Measurements from ENCODE around the gene WNT10A.
"Not testable (repeated sequence)": the region's sequence is repeated elsewhere in the genome, so short reads cannot be mapped to it uniquely, and the experiment has no call there.

WNT10A gene

GRCh38 chr2:218895326-218895725 lies 14.7 kb downstream of the WNT10A start:
- no peak for DNase-seq

DNA sequence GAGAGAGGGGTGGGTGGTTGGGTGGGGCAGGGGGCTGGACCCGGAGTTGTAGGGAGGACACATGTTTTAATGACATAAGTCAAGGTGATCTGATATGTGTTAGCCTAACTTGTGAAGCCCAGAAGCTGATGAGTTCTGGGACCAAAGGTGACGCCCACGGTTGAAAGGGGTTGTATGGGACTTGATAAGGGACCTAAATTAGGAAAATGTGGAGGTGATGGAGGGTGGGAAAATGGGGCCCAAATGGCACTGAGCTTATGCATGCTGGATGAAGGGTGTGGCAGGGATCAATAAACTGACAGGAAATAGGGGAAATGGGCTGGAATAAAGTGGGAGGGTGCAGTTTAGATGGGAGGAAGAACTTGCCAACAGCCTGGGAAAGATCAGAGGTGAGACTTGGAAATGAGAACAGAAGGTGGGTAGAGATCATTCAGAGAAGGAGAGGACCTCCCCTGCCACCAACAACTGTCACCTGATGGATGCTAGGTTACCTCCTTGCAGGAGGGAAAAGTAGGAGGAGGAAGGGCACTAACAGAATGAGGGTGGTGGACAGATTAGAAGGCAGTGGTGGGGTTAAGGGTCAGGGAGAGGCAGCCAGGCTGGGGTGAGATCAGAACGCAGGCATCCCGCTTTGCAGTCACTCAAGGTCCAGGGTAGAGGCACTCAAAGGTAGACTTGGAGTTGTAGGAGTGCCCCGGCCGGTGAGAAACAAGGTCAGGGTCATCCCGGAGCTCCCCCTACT lies 15.3 kb downstream of the WNT10A start:
- DNase-seq: no peak

DNA sequence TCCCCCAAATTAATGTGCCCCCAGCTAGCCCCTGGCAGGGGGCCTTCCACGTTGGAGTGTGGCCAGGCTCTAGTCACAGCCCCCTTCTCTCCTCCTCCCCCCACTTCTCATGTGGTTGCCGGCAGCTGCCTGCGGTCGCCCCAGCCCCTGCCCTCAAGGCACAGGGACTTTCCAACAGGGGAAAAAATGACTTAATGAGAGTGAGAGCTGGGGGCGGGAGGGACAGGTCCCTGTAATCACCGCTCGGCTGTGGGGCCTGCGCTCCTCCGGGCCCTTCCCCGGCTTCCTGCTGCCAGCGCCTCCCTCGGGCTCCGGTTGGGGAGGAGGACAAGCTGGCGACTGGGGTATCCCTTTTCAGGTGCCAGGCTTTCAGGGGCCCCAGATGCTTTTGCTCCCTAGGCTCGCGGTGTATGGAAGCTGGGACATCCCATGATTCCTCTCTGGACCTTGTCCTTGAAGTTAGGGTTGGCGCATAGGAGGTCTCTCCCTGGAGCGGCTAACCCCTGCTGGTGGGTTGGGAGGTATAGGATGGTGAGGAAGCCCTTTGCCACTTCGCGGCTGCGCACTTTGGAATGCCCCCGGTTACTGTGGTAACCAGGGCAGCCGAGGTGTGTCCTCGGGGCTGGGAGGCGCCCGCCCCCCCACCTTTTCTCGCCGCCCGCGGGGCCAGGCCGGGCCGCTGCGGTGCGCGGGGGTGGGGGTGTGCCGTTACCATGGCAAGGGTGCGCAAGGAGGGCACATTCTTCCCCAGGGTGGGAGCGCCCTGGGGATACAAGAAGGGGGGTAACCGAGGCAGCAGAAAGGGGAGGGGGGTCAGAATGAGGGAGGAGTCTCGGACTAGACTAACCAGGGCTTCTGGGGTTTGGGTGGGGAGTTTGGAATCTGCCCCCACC lies 16.1 kb downstream of the WNT10A start:
- DNase-seq: peak; percentile 53 to 74 (median 64)

DNA sequence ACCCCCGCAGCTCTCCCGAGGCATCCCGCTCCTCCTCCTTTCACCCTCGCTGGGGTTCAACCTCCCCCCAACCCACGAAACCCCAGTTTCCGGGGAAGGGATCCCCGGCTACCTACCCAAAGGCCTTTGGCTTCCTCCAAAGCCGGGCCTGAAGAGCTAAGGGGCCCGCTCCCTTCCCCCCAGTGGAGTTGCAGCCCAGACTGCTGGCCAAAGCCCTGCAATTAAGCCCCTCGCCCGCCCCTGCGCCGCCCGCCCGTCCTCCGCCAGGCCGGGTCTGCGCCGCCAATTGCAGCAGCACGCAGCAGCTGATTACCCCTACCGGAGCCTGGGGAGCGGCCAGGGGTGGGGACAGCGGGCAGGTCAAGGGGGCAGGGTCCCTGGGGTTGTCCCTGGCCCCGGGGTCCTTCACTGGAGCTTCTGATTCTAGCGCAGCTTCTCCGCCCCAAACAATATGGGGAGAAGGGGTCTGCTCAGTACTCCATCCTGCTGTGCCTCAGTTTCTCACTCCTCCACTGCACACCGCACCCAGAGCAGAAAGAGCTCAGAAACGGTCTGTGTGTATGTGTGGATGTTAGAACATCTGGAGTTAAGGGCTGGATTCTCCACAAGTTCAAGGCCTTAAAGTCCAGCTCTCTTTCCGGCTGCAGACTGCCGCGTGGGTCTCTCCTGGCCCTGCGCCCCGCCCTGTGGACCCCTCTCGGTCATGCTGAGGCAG lies 16.9 kb downstream of the WNT10A start:
- DNase-seq: no peak

DNA sequence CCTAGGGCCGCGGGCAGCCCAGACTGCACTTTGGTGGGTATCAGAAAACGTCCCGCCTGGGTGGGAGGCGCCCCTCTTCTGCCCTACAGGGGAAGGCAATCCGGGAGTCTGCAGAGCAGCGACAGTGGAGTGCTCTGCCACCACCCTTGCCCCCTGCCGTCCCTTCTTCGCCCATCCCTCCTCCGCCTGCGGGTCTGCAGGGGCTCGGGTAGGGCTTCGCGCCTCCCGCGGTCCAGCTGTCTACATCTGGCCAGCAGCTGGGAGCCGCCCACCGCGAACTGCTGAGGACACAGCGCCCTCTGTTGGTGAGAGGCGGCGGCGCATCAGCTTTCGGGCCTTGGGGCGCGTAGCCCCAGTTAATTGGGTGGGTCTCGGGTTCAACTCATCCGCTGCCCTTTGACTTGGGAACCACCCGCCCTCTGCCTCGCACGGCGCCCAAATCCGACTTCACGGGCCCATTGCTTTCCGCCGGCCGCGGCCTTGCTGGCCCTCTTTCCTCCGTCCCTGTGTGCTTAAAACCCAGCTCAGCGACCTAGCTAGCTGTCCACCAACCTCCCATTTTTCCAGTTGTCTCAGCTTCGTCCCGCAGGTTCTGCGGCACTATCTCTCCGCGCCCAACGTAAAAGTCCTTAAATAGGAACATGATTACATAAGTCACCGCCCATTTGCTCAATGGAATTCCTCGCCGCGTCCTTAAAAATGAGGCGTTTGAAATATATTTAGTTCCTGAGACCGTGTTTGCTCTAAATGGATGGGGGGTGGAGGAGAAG lies 17.6 kb downstream of the WNT10A start:
- DNase-seq: peak; percentile 35 to 82 (median 70)

DNA sequence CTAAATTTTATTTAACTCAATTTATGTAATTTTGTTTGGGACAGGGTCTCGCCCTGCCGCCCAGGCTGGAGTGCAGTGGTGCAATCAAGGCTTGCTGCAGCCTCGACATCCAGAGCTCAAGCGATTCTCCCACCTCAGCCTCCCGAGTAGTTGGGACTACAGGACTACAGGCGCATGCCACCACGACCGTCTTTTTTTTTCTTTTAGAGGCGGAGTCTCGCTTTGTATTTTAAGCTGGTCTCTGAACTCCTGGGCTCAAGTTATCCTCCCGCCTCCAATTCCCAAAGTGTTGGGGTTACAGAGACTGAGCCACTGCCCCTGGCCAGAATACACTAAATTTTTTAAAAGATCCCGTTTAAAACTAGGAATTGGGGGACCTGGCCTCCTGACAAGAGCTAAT lies 18.5 kb downstream of the WNT10A start:
- DNase-seq: no peak

GRCh38 chr2:218902427-218902826 lies 21.8 kb downstream of the WNT10A start:
- DNase-seq: no peak

- DNase-seq: no peak
These were observed 23.5 kb downstream of the WNT10A start for GRCh38 chr2:218904176-218904575.

DNA sequence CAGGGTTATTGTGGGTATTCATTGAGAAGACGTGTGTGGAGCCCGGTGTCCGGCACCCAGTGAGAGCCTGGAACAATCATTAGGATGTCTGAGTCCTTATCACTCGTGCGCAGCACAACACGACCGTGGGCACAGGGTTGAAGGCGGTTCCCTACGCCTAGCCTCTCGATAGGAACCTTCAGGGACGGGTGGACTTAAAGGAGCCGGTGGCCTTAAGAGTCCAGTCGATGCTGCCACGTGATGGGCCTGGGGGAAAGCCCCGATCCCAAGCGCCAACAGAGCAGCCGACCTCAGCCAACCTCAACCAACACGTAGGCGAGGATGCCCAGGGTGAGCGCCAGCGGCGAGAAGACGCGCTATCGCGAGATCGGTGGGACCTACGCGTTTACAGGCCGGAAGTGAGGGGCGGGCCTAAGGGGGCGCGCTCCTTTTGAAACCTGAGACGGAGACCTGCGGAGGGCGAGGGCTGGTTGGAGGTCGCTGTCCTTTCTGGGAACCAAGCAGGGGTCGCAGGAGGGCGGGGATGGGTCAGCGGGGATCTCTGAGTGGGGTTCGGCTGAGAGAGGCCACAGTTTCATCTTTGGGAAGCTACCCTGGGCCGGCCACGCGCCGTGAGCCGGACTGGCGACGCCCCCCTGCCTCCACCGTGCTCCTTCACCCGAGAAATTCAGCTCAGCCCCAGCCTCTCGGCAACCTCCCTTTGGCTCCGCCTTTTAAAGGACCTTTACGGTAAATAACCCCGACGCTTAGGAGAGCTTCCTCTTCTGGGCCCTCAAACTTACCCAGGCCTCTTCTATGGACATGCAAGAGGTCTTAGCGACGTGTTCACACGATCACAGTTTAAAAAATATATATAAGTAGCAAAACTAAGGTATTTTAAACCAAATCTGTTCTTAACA lies 28.3 kb downstream of the WNT10A start:
- DNase-seq: peak; percentile 77 to 84 (median 83)

DNA sequence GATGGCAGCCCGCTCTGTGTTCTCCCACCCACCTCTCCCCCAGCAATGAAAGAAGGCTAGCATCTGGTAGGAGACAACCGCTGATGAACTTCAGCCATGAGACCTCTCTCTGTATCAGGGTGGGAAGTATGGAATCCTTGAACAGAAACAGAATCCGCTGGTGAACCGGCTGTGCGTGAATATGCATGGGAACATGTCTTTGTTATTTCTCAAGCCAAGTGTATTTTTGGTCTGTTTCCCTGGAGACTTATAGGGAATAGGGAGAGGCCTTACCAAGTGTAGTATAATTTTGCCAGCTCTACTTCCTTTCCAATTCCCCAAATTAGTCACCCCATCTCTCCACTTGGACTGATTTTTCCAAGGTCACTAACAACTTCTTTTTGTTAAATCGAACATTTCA lies 30.1 kb downstream of the WNT10A start:
- DNase-seq: no peak

GRCh38 chr2:218920504-218920903 lies 39.9 kb downstream of the WNT10A start:
- no peak for DNase-seq

- DNase-seq: no peak
These were observed 44.1 kb downstream of the WNT10A start for GRCh38 chr2:218924757-218925156.

DNA sequence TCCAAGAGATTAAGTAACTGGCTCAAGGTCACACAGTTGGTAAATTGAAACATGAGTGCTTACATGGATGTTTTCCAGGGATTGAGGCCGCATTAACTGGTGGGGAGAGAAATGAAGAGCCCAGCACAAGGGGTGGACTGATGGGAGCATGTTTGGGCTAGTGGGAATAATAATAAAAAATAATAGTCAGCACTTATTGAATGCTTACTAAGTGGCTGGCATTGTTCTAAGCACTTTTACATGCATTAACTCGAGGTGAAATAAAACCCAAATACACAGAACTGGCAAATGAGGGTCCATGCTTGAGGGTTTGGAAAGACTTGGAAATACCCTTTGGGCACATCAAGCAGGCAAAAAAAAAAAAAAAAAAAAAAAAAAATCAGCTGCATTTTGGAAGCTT lies 44.8 kb downstream of the WNT10A start:
- no peak for DNase-seq

DNA sequence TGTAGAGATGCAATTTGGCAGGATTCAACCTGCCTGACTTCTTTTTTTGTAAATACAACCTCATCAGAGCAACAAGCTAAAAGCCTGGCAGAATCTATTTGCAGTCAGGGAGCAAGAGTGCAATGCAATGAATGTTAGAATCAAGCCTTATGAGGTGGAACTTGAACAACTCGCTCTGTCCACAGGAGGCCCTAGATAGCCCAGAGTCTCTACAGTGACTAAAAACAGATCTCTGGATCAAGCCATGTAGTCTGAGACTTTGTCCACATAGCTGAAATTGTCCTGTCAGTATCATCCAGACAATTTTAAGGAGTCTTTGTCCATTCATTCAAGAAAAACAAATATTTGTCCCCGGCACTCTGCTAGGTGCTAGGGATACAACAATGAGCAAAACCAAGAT lies 46.8 kb downstream of the WNT10A start:
- DNase-seq: no peak

DNA sequence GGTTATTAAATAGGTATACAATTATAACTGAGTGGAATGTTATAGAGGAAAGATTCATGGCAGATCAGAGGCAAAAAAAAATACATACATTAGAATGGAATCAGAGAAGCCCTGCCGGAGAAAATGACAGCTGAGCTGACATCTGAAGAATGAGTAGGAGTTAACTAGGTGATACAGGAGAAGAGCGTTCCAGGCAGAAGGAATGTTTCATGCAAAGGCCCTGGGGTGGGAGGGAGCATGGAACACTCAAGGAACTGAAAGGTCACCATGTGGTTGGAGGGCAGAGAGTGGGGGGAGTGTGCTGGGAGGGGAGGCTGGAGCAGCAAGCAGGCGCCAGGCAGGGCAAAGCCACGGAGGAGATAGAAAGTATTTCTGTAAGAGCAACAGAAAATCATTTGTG lies 47.2 kb downstream of the WNT10A start:
- DNase-seq: no peak

DNA sequence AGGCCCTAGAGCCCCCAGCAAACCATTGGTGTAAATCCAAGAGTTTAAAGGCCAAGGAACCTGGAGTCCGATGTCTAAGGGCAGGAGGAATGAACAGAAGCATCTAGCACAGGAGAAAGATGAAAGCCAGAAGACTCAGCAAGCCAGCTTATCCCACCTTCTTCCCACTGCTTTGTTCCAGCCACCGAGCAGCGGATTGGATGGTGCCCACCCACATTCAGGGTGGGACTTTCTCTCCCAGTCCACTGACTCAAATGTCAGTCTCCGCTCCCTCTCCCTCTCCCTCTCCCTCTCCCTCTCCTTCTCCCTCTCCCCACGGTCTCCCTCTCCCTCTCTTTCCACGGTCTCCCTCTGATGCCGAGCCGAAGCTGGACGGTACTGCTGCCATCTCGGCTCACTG lies 49.8 kb downstream of the WNT10A start:
- DNase-seq: not testable (repeated sequence)

DNA sequence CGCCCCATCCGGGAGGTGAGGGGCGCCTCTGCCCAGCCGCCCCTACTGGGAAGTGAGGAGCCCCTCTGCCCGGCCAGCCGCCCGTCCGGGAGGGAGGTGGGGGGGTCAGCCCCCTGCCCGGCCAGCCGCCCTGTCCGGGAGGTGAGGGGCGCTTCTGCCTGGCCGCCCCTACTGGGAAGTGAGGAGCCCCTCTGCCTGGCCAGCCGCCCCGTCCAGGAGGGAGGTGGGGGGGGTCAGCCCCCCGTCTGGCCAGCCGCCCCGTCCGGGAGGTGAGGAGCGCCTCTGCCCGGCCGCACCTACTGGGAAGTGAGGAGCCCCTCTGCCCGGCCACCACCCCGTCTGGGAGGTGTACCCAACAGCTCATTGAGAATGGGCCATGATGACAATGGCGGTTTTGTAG lies 51.1 kb downstream of the WNT10A start:
- DNase-seq: not testable (repeated sequence)
